ENCODE data around the gene ACTR1B.
"Not testable (repeated sequence)": the region's sequence is repeated elsewhere in the genome, so short reads cannot be mapped to it uniquely, and the experiment has no call there.

Gene ACTR1B

GRCh38 chr2:97673182-97673914, 9.5 kb upstream of the ACTR1B start:
- no peak overlapping the region for H3K4me3 ChIP-seq (ENCODE audit: low read depth, low read length)
- H3K36me3 ChIP-seq (replicated peaks), result no peaks in the 10 kb centered on the region
- H3K27me3 ChIP-seq (replicated peaks), result no peaks in the 10 kb centered on the region
- in situ Hi-C loops (cut with HindIII; ENCODE audit: low pct_ligation_motif_present, low sequenced_read_pairs), result no loop called here
- no peak overlapping the region for H3K27ac ChIP-seq
- TF ChIP-seq, protein P1, sequence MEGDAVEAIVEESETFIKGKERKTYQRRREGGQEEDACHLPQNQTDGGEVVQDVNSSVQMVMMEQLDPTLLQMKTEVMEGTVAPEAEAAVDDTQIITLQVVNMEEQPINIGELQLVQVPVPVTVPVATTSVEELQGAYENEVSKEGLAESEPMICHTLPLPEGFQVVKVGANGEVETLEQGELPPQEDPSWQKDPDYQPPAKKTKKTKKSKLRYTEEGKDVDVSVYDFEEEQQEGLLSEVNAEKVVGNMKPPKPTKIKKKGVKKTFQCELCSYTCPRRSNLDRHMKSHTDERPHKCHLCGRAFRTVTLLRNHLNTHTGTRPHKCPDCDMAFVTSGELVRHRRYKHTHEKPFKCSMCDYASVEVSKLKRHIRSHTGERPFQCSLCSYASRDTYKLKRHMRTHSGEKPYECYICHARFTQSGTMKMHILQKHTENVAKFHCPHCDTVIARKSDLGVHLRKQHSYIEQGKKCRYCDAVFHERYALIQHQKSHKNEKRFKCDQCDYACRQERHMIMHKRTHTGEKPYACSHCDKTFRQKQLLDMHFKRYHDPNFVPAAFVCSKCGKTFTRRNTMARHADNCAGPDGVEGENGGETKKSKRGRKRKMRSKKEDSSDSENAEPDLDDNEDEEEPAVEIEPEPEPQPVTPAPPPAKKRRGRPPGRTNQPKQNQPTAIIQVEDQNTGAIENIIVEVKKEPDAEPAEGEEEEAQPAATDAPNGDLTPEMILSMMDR (IDR thresholded peaks at IDR 0.05; ENCODE audit: low read depth, low read length, missing control alignments), result no peak
- peak; percentile 21 for DNase-seq

DNA sequence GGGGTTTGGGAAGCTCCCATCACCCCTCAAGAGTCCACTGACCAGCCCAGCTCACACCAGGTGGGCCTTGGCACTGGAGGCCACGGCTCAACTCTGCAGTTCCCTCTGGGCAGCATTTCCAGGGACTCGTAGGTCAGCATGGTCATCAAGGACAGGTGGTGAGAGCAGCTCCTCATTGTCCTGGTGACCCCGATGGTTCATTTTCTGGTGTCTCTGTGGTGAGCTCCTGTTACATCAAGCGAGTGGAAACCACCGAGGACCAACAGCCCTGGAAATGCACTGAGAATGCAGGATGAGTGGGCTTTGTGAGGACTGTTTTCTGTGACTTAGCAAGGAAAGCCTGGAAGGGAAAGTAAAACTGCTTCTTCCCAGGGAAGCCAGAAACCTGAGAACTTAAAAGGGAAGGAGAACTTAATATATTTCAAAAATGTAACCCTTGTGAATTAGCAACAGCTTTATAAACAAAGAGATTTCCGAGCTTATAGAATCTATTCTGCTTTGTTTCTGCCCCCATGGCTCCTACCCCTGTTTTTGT, 8.8 kb upstream of the ACTR1B start:
- in situ Hi-C loops (cut with HindIII; ENCODE audit: low pct_ligation_motif_present, low sequenced_read_pairs); H3K36me3 ChIP-seq (replicated peaks); H3K4me3 ChIP-seq (ENCODE audit: low read depth, low read length); DNase-seq; H3K27ac ChIP-seq; H3K27me3 ChIP-seq (replicated peaks): not testable (repeated sequence)

- in situ Hi-C loops (cut with HindIII; ENCODE audit: low pct_ligation_motif_present, low sequenced_read_pairs), result no loop called here
- Histone ChIP-seq H3K4me3 (ENCODE audit: low read depth, low read length) (no peak overlapping the region), H3K27ac (no peak overlapping the region), H3K36me3 (replicated peaks) (no peaks in the 10 kb centered on the region), H3K27me3 (replicated peaks) (no peaks in the 10 kb centered on the region)
- TF ChIP-seq, protein P1 (IDR thresholded peaks at IDR 0.05; ENCODE audit: low read depth, low read length, missing control alignments), result no peak
- DNase-seq, result no peak
Observed at GRCh38 chr2:97671526-97671925, 7.7 kb upstream of the ACTR1B start.

GRCh38 chr2:97670471-97670870, 6.6 kb upstream of the ACTR1B start:
- Histone ChIP-seq H3K27me3 (replicated peaks) (no peaks in the 10 kb centered on the region), H3K36me3 (replicated peaks) (no peaks in the 10 kb centered on the region), H3K27ac (no peak overlapping the region), H3K4me3 (ENCODE audit: low read depth, low read length) (no peak overlapping the region)
- no peak for DNase-seq
- in situ Hi-C loops (cut with HindIII; ENCODE audit: low pct_ligation_motif_present, low sequenced_read_pairs), result no loop called here
- TF ChIP-seq, protein P1 (IDR thresholded peaks at IDR 0.05; ENCODE audit: low read depth, low read length, missing control alignments), result no peak

- in situ Hi-C loops (cut with HindIII; ENCODE audit: low pct_ligation_motif_present, low sequenced_read_pairs), result no loop called here
Observed at GRCh38 chr2:97669448-97669847, 5.6 kb upstream of the ACTR1B start, which contains the start of gene C2orf92. C2orf92 (plus strand) TSS chr2:97669713; CDS start chr2:97669789, 76 bp downstream.

GRCh38 chr2:97664636-97664970, 759 bp upstream of the ACTR1B start:
- H3K27me3 ChIP-seq (replicated peaks), result no peaks in the 10 kb centered on the region
- peak overlapping the region; percentile 78 for H3K4me3 ChIP-seq (ENCODE audit: low read depth, low read length)
- TF ChIP-seq, protein P1 (IDR thresholded peaks at IDR 0.05; ENCODE audit: low read depth, low read length, missing control alignments), result no peak
- no peak for DNase-seq
- in situ Hi-C loops (cut with HindIII; ENCODE audit: low pct_ligation_motif_present, low sequenced_read_pairs), result no loop called here
- no peaks in the 10 kb centered on the region for H3K36me3 ChIP-seq (replicated peaks)
- H3K27ac ChIP-seq, result peak overlapping the region; percentile 90

More at GRCh38 chr2:97669448-97669847, 5.6 kb upstream of the ACTR1B start, which contains the start of gene C2orf92:
- no peaks in the 10 kb centered on the region for H3K27me3 ChIP-seq (replicated peaks)
- H3K36me3 ChIP-seq (replicated peaks), result no peaks in the 10 kb centered on the region
- no peak for DNase-seq
- TF ChIP-seq, protein P1 (IDR thresholded peaks at IDR 0.05; ENCODE audit: low read depth, low read length, missing control alignments), result no peak
- H3K27ac ChIP-seq, result no peak within 1 kb of the TSS
- H3K4me3 ChIP-seq (ENCODE audit: low read depth, low read length), result no peak within 1 kb of the TSS

Measured in brain microvascular endothelial cell (primary cell).